Activated T-helper 1 cell treated with anti-CD3 and anti-CD28 coated beads, Interleukin-12 subunit alpha, Interleukin-12 subunit beta, Interleukin-2, Interleukin-4 antibody, amounts not matched to agents 30 ng/mL and 10 ng/mL and 1 ng/mL, durations not matched to agents 14 hours and 24 hours and 36 hours (primary cell): Measurements from ENCODE around the gene SMAD3. TPM values are rescaled to one million over a fixed set of nuclear protein-coding genes. Genes with fewer than 3 reads are reported as not detected.
A peak's percentile ranks its signal among the peaks of the same experiment; 100 is the strongest.
"Not testable (repeated sequence)": the region's sequence is repeated elsewhere in the genome, so short reads cannot be mapped to it uniquely, and the experiment has no call there.

Experiments used
- DNase-seq: peaks from one replicate; pipeline ENCODE4 v3.0.0; 2021; ENCODE audit warnings: low spot score
- H3K27ac Mint-ChIP-seq: one replicate; pipeline ENCODE4 v1.8.0; 2021; ENCODE audit warnings: mild to moderate bottlenecking, mixed read lengths
- H3K27me3 Mint-ChIP-seq: one replicate; pipeline ENCODE4 v1.8.0; 2022; ENCODE audit warnings: mild to moderate bottlenecking, moderate library complexity, mixed read lengths; ENCODE audit not compliant: insufficient read depth
- H3K36me3 Mint-ChIP-seq: one replicate; pipeline ENCODE4 v1.8.0; 2021; ENCODE audit warnings: low read depth, mixed read lengths
- H3K4me1 Mint-ChIP-seq: one replicate; pipeline ENCODE4 v1.8.0; 2021; ENCODE audit warnings: low read depth, mixed read lengths
- H3K4me3 Mint-ChIP-seq: one replicate; pipeline ENCODE4 v1.8.0; 2021; ENCODE audit warnings: mild to moderate bottlenecking, moderate library complexity, mixed read lengths
- H3K9me3 Mint-ChIP-seq: one replicate; pipeline ENCODE4 v1.8.0; 2021; ENCODE audit warnings: mixed read lengths
- intact Hi-C: fragments of 100-400 bp; cut with micrococcal nuclease; formaldehyde crosslinking; loops from one replicate; pipeline ENCODE4 v1.15.1; 2024
- total RNA-seq: library from RNA; stranded (reverse); gene quantifications from 2 replicates; pipeline ENCODE4 v1.2.3, GENCODE V29; 2022

Gene SMAD3
- total RNA-seq, 1 donor from 2014 or later = 80.4 TPM

DNA sequence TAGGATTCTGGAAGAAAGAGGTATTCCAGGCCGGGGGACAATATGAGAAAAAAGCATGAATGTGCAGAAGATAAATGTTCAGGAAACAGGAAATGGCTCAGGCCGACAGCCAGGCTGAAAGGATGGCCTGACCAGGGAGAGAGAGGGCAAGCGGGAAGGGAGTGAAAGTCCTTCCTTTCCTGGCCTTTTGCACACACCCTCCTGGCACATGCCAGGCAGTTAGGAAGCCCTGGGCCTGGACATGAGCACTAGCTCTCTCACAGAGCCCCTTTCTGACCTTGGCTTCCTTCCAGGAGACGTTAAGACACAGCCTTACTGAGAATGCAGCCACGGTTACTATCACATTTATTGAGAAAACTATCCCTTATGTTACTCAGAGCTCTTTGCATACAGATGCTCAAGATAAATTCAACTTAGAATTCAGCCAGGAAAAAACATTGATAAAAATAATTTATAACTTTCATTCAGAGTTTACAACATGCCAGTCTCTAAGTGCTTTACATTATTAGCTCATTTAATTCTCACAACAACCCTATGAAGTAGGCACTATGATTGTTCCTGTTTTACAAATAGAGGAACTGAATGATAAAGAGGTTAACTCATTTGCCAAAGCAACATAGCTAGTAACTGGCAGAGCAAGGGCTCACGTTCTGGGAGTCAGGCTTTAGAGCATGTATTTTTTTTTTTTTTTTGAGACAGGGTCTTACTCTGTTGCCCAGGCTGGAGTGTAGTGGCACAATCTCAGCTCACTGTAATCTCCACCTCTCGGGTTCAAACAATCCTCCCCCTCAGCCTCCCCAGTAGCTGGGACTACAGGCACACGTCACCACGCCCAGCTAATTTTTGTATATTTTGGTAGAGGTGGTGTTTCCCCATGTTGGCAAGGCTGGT lies 39.4 kb upstream of the SMAD3 start:
- Mint-ChIP-seq H3K4me1 (peaks cover 50% of the 10 kb centered on the region), H3K27ac (no peak overlapping the region), H3K9me3 (no peaks in the 10 kb centered on the region), H3K27me3 (peaks cover 9% of the 10 kb centered on the region), H3K4me3 (no peak overlapping the region), H3K36me3 (no peaks in the 10 kb centered on the region)
- no peak for DNase-seq
- intact Hi-C loops = loop anchor here (2.0 kb wide), 2 partner anchors 13 to 39 kb away; partner anchors contain the start of gene SMAD3

DNA sequence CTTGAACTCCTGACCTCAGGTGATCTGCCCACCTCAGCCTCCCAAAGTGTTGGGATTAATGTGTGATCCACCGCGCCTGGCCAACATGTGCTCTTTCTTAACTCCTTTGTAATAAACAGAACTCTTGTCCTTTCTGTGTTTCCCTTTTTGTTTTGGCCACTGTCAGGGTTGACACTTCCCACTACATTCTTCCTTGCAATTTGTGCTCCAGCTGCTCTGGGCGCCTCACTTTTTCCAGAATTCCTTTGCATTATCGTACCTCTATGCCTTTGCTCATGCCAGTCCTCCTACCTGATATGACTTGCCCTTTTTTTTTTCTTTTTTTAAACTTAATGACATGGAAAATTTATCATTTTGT lies 38.8 kb upstream of the SMAD3 start:
- Mint-ChIP-seq H3K27ac (peak overlapping the region; percentile 67), H3K36me3 (no peaks in the 10 kb centered on the region), H3K9me3 (no peaks in the 10 kb centered on the region), H3K4me1 (peaks cover 50% of the 10 kb centered on the region), H3K27me3 (peaks cover 9% of the 10 kb centered on the region), H3K4me3 (no peak overlapping the region)
- intact Hi-C loops = no loop called here
- no peak for DNase-seq

DNA sequence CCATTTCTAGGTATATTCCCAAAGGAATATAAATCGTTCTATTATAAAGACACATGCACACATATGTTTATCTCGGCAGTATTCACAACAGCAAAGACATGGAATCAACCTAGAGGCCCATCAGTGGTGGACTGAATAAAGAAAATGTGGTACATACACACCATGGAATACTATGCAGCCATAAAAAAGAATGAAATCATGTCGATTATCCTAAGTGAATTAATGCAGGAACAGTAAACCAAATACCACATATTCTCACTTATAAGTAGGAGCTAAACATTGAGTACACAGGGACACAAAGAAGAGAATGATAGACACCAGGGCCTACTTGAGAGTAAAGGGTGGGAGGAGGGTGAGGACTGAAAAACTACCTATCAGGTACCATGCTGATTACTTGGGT lies 37.0 kb upstream of the SMAD3 start:
- peaks cover 43% of the 10 kb centered on the region for H3K4me1 Mint-ChIP-seq
- not testable (repeated sequence) for DNase-seq, H3K27me3 Mint-ChIP-seq, H3K4me3 Mint-ChIP-seq, H3K36me3 Mint-ChIP-seq, H3K27ac Mint-ChIP-seq, H3K9me3 Mint-ChIP-seq
- intact Hi-C loops = loop anchor here (1.0 kb wide), 1 partner anchor 73 kb away; no protein-coding TSS in a partner anchor

DNA sequence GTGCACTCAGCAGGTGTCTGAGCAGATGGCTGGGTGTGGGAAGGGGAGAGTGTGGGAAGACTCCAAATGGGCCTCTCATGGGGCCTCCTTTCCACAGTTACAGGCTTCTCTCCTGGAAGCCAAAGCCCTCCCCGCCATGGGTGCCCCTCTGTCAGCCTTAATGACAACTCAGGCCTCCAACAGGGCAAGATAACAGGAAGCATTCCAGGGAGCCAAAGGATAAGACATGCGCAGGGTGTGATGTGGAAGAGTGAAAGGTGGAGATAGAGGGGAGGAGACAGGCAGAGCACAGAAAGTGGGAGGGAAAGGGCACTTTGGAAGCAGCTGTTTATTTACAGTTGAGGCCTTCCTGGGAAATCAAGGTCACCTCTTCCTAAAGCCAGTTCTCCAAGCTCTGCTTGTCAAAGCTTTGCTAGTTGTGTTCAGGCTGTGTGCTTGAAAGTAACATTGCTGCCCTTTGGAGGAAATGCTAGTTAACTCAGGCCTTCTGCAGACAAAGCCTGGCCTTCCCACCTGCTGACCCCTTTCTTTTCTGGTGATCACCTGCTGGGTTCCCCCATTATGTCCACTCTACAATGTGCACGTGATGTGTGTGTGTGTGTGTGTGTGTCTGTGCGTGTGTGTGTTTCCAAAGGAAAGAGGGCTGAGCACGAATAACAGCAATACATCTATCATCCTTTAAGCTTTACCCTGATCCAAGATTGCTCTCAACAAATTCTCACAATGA lies 35.2 kb upstream of the SMAD3 start:
- intact Hi-C loops = no loop called here
- no peak overlapping the region for H3K27ac Mint-ChIP-seq

DNA sequence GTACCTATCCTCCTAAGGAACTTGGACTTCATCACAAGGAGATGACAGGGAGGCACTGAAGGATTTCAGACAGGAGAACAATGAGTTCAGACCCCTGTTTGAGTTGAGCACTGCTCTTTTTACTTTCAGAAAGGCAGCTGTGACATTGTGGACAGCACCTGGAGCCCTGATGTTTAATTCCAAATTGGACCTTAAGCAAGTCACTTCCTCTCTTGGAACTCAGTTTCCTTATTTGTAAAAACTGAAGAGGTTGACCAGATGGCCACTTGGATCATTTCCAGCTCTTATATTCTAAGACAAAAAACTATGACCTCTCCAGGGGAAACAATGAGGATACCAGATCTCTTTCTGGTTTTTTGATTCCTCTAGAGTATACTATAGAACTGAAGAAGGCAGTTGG lies 34.1 kb upstream of the SMAD3 start:
- H3K9me3 Mint-ChIP-seq = no peaks in the 10 kb centered on the region
- H3K36me3 Mint-ChIP-seq = no peaks in the 10 kb centered on the region
- no peak for DNase-seq
- no peak overlapping the region for H3K4me3 Mint-ChIP-seq
- H3K27ac Mint-ChIP-seq = no peak overlapping the region
- intact Hi-C loops = no loop called here
- peaks cover 6% of the 10 kb centered on the region for H3K27me3 Mint-ChIP-seq
- peaks cover 27% of the 10 kb centered on the region for H3K4me1 Mint-ChIP-seq

More for the DNA sequence above, 35.2 kb upstream of the SMAD3 start:
- no peaks in the 10 kb centered on the region for H3K36me3 Mint-ChIP-seq
- peaks cover 9% of the 10 kb centered on the region for H3K27me3 Mint-ChIP-seq
- DNase-seq = no peak
- peaks cover 35% of the 10 kb centered on the region for H3K4me1 Mint-ChIP-seq
- H3K4me3 Mint-ChIP-seq = no peak overlapping the region
- H3K9me3 Mint-ChIP-seq = no peaks in the 10 kb centered on the region

DNA sequence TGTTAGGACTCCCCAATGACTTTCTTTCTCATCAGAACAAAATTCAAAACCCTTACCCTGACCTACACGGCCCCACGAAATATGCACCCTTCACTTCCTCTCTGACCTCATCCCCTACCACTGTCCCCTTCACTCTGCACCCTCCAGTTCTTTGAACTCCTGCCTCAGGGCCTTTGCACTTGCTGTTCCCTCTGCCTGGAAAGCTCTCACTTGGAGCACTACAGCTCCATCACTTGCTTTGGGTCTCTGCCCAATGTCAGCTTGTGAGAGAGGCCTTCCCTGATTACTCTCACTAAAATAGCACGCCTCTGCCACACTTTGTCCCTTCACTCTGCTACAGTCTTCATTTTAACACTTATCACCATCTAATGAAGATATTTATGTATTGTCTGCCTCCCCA lies 32.8 kb upstream of the SMAD3 start:
- no peak overlapping the region for H3K4me3 Mint-ChIP-seq
- H3K4me1 Mint-ChIP-seq = peaks cover 23% of the 10 kb centered on the region
- peaks cover 4% of the 10 kb centered on the region for H3K27me3 Mint-ChIP-seq
- no peak for DNase-seq
- intact Hi-C loops = no loop called here
- no peak overlapping the region for H3K27ac Mint-ChIP-seq
- H3K9me3 Mint-ChIP-seq = no peaks in the 10 kb centered on the region
- no peaks in the 10 kb centered on the region for H3K36me3 Mint-ChIP-seq

DNA sequence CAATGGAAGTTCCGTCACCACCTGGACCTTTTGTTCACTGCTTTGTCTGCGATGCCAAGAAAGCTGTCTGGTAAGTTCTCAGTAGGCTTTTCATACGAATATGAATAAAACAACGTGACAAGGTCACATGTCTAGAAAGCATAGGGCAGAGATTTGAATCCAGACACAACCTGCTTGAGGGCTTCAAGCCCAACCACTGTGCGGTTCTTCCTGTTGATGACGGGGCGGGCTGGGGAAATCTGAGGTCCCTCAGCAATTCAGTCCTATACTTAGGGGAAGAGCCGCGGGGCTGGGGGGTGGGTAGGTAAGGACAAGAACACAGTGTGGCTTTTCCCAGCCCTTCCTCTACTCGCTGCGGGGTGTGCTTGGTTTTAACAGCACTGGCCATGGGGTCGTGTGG lies 32.4 kb upstream of the SMAD3 start:
- peaks cover 19% of the 10 kb centered on the region for H3K4me1 Mint-ChIP-seq
- intact Hi-C loops = no loop called here
- peaks cover 4% of the 10 kb centered on the region for H3K27me3 Mint-ChIP-seq
- H3K36me3 Mint-ChIP-seq = no peaks in the 10 kb centered on the region
- no peak for DNase-seq
- H3K9me3 Mint-ChIP-seq = no peaks in the 10 kb centered on the region
- H3K27ac Mint-ChIP-seq = no peak overlapping the region
- no peak overlapping the region for H3K4me3 Mint-ChIP-seq

DNA sequence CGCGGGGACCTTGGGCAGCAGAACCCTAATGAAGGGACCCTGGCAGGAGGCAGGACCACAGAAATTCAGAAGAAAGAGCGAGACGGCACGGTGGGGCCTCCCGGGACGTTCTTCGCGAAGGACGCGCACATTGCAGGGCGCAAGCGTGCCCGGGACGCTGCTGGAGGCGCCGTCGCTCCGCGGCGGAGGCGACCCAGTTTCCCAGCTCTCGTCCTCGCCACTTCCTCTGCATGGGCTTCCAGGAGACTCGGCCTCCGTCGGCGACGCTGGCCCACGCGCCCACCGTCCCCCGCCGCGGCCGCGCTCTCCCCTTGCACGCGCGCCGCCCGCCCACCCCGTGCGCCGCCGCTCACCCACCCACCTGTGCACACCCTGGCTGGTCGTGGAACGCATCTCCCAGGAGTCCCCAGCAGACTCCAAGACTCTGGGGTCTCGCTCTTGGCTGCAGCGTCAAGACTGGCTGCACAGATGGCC lies 31.8 kb upstream of the SMAD3 start:
- intact Hi-C loops = no loop called here
- H3K4me1 Mint-ChIP-seq = peaks cover 15% of the 10 kb centered on the region
- no peaks in the 10 kb centered on the region for H3K9me3 Mint-ChIP-seq
- peak overlapping the region; percentile 32 for H3K4me3 Mint-ChIP-seq
- H3K36me3 Mint-ChIP-seq = no peaks in the 10 kb centered on the region
- no peak overlapping the region for H3K27ac Mint-ChIP-seq
- peaks cover 4% of the 10 kb centered on the region for H3K27me3 Mint-ChIP-seq
- no peak for DNase-seq

DNA sequence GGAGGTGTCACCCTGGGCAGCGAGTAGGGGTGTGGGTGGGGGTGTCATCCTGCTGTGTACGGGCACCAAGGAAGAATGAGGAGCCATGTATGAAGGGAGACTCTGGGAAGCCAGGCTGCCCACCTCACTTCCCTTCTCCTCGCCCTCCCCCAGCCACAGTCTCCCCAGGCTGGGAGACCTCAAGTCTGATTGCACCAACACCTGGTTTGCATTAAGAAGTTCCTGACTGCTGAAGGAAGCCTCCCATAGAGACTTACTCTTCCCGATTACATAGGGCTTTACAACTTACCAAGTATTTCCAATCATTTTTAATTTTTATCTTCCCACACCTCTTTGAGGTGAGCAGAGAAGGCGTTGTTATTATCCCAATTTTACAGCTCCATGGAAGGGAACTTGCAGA lies 29.5 kb upstream of the SMAD3 start:
- intact Hi-C loops = loop anchor here (5.0 kb wide), 1 partner anchor 271 kb away; no protein-coding TSS in a partner anchor
- H3K27ac Mint-ChIP-seq = no peak overlapping the region

DNA sequence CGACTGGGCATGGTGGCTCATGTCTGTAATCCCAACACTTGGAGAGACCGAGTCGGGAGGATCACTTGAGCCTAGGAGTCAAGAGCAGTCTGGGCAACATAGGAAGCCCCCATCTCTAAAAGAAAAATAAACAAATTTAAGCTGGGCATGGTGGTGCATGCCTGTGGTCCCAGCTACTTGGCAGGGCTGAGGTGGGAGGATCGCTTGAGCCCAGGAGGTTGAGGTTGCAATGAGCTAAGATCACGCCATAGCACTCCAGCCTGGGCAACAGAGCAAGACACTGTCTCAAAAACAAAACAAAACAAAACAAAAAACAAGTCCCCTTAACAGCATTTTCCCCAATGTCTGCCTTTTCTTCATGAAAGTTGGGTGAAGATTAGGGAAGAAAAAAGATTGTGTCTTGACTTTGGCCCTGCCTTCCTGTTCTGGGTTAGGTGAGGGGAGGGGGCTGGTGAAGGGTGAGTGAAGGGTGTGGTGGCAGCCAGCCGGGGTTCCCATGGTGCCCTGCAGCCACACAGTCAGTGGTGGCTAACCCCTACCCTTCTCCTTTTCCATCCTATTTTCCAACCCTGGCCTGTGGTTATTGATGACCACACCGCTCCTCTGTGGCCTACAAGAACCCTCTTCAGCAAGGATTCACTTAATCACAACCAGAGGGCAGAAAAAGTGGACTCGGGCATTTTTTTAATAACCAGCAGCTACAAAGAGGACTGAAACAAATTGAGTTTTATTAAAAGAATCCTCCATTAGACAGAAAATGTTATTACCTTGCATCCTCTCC lies 28.4 kb upstream of the SMAD3 start:
- Mint-ChIP-seq H3K9me3 (no peaks in the 10 kb centered on the region), H3K4me3 (no peak overlapping the region), H3K36me3 (no peaks in the 10 kb centered on the region), H3K27me3 (peaks cover 4% of the 10 kb centered on the region), H3K4me1 (peaks cover 11% of the 10 kb centered on the region), H3K27ac (peak overlapping the region; percentile 41)
- intact Hi-C loops = loop anchor here (5.0 kb wide), 1 partner anchor 270 kb away; no protein-coding TSS in a partner anchor
- no peak for DNase-seq

More for the DNA sequence above, 29.5 kb upstream of the SMAD3 start:
- H3K4me3 Mint-ChIP-seq = no peak overlapping the region
- no peak for DNase-seq
- H3K4me1 Mint-ChIP-seq = peaks cover 9% of the 10 kb centered on the region
- H3K36me3 Mint-ChIP-seq = no peaks in the 10 kb centered on the region
- H3K27me3 Mint-ChIP-seq = peaks cover 4% of the 10 kb centered on the region
- H3K9me3 Mint-ChIP-seq = no peaks in the 10 kb centered on the region

DNA sequence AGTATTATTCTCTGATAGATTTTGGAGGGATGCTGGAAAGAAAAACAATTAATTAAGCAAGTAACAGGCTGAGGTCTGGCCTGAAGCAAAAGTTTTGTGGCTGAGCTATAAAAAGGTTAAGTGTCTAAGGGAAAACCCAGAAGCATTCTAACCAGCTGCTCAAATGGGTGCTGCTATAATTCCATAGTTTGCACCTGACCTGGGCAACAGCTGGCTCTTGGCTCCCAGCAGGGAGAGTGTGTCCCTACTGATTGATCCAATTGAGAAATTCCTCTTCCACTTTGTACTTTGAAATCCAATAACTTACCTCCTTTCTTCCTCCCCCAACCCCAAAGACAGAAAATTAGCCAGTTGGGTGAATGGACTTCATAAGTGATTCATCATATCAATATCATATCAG lies 27.7 kb upstream of the SMAD3 start:
- Mint-ChIP-seq H3K36me3 (no peaks in the 10 kb centered on the region), H3K9me3 (no peaks in the 10 kb centered on the region), H3K27me3 (peaks cover 4% of the 10 kb centered on the region), H3K27ac (peak overlapping the region; percentile 61), H3K4me1 (peaks cover 18% of the 10 kb centered on the region), H3K4me3 (peak overlapping the region; percentile 16)
- intact Hi-C loops = loop anchor here (2.0 to 5.0 kb wide), 2 partner anchors 13 to 270 kb away; no protein-coding TSS in a partner anchor
- no peak for DNase-seq

DNA sequence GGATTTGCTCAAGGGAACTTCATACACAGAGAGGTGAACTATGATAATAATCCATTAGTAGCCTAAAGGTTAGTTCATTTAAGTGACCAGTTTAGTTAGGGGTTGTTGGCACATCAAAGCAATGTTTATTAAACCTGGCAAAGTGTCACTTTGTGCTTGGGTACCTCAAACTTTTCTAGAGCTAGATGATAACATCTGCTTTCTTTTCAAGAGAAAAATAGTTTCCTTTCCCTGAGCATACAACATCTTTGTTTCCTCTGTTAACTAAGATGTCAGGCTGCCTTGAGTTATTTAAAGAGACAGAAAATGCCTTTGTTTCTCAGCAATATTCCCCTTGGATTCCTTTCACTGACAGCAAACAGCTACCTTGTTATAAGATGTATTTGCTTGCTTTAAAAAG lies 26.7 kb upstream of the SMAD3 start:
- H3K36me3 Mint-ChIP-seq = no peaks in the 10 kb centered on the region
- H3K4me1 Mint-ChIP-seq = peaks cover 25% of the 10 kb centered on the region
- peaks cover 4% of the 10 kb centered on the region for H3K27me3 Mint-ChIP-seq
- H3K9me3 Mint-ChIP-seq = no peaks in the 10 kb centered on the region
- DNase-seq = no peak
- H3K27ac Mint-ChIP-seq = peak overlapping the region; percentile 77
- intact Hi-C loops = loop anchor here (2.0 to 5.0 kb wide), 2 partner anchors 14 to 269 kb away; no protein-coding TSS in a partner anchor
- H3K4me3 Mint-ChIP-seq = peak overlapping the region; percentile 51
